Mesothelial cell of epicardium (in vitro differentiated cells): ENCODE results near the gene POLN. TPM values are rescaled to one million over a fixed set of nuclear protein-coding genes. Genes with fewer than 3 reads are reported as not detected.

Experiments
- DNase-seq, 2 experiments: peaks; one replicate each; pipeline ENCODE4 v3.0.0; 2021; ENCODE audit warnings: low spot score in 2 of 2; ENCODE audit not compliant: unreplicated experiment in 2 of 2
- H3K27ac Mint-ChIP-seq: 2 replicates; pipeline ENCODE4 v1.8.0; 2021; ENCODE audit warnings: mixed read lengths
- H3K27me3 Mint-ChIP-seq: 2 replicates; pipeline ENCODE4 v1.8.0; 2021; ENCODE audit warnings: low read depth, mixed read lengths
- H3K36me3 Mint-ChIP-seq: 2 replicates; pipeline ENCODE4 v1.8.0; 2021; ENCODE audit warnings: mixed read lengths
- H3K4me1 Mint-ChIP-seq: 2 replicates; pipeline ENCODE4 v1.8.0; 2021; ENCODE audit warnings: mixed read lengths
- H3K4me3 Mint-ChIP-seq: 2 replicates; pipeline ENCODE4 v1.8.0; 2021; ENCODE audit warnings: mild to moderate bottlenecking, moderate library complexity, mixed read lengths
- H3K9me3 Mint-ChIP-seq: 2 replicates; pipeline ENCODE4 v1.8.0; 2021; ENCODE audit warnings: mixed read lengths
- total RNA-seq: library from RNA; stranded (reverse); gene quantifications from 3 replicates; pipeline ENCODE4 v1.2.1, GENCODE V29; 2021
- TF ChIP-seq, protein P1 (sequence below): fragments of 200-600 bp; sonication (generic); IDR thresholded peaks from one replicate; pipeline ENCODE4 v1.5.0; 2021; ENCODE audit warnings: antibody characterized with exemption; ENCODE audit not compliant: unreplicated experiment

POLN gene
- total RNA-seq, 1 donor from 2014 or later: 5.8 TPM

DNA sequence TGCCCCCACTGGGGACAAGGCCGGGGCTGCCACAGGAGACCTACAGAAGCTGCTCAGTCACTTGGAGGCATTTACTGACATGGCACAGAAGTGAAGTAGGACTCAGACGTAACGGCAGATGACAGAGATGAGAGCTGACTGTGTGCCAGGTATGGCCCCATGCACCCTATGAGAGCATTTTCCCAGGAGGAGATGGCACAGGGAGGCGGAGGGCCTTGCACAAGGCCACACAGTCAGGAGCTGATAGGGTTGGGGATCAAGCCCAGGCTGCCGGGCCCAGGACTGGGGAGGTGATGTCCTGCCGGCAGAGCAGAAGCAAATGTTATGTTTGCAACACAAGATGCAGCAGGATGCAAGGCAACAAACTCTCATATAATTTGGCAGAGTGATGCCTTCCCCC is 148.7 kb downstream of the POLN start:
- peaks cover 8% of the 10 kb centered on the region for H3K36me3 Mint-ChIP-seq
- no peaks in the 10 kb centered on the region for H3K27me3 Mint-ChIP-seq
- H3K4me3 Mint-ChIP-seq: no peak overlapping the region
- peaks cover 8% of the 10 kb centered on the region for H3K4me1 Mint-ChIP-seq
- TF ChIP-seq, protein P1, sequence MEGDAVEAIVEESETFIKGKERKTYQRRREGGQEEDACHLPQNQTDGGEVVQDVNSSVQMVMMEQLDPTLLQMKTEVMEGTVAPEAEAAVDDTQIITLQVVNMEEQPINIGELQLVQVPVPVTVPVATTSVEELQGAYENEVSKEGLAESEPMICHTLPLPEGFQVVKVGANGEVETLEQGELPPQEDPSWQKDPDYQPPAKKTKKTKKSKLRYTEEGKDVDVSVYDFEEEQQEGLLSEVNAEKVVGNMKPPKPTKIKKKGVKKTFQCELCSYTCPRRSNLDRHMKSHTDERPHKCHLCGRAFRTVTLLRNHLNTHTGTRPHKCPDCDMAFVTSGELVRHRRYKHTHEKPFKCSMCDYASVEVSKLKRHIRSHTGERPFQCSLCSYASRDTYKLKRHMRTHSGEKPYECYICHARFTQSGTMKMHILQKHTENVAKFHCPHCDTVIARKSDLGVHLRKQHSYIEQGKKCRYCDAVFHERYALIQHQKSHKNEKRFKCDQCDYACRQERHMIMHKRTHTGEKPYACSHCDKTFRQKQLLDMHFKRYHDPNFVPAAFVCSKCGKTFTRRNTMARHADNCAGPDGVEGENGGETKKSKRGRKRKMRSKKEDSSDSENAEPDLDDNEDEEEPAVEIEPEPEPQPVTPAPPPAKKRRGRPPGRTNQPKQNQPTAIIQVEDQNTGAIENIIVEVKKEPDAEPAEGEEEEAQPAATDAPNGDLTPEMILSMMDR: no peak
- peaks cover 8% of the 10 kb centered on the region for H3K9me3 Mint-ChIP-seq
- H3K27ac Mint-ChIP-seq: no peak overlapping the region
- DNase-seq: no peak

DNA sequence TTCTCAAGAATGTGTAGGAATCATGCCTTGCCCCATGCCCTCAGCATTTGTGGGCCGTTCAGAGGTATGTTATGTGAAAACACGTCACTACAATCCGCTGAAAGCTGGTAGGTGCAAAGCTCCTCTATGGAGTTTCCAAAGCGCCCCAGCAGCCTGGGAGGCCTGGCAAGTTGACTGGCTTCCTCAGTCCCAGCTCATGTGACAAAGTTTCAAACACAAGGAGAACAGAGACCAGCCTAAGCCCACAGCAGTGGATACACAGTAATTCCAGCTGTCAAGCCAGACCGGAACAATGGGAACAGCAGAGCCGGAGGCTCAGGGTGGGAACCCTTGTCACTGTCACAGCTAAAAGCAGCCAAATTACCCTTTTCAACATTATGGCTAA is 149.3 kb downstream of the POLN start:
- no peak overlapping the region for H3K27ac Mint-ChIP-seq
- no peak for DNase-seq
- TF ChIP-seq, protein P1: no peak
- peaks cover 8% of the 10 kb centered on the region for H3K4me1 Mint-ChIP-seq
- peaks cover 8% of the 10 kb centered on the region for H3K36me3 Mint-ChIP-seq
- H3K9me3 Mint-ChIP-seq: peaks cover 9% of the 10 kb centered on the region
- no peaks in the 10 kb centered on the region for H3K27me3 Mint-ChIP-seq
- no peak overlapping the region for H3K4me3 Mint-ChIP-seq

DNA sequence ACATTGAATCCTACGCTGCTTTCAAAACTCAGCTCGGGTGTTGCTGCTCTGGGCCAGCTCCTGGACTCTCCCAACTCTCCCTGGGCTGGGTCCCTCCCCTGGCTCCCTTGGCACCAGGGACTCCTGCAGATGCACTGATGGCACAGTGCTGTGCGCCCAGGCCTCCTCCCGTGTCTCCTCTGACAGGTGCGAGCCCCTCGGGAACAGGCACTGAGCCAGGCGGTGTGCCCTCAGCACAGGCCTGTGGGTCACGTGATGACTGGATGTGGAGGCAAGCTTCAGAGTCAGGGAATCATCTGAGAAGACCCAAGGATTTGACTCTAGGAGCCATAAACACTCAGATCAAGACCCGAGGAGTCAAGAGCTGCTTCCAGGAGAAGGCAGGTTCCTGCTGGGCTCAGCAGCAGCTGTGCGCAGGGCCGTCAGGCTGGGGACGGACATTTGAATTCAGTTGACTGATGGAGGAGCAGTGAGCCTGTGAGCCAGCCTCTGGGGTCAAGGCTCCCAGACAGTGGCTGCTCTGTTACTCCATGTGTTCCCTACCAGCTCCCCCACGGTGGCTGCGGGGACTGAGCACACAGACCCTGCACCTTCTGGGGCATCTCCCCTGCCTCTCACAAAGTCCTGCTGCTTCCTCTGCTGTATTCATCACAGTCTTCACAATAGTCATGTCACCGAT is 149.8 kb downstream of the POLN start:
- H3K4me3 Mint-ChIP-seq: no peak overlapping the region
- no peak for DNase-seq
- peaks cover 11% of the 10 kb centered on the region for H3K9me3 Mint-ChIP-seq
- H3K27me3 Mint-ChIP-seq: no peaks in the 10 kb centered on the region
- H3K27ac Mint-ChIP-seq: no peak overlapping the region
- peaks cover 8% of the 10 kb centered on the region for H3K4me1 Mint-ChIP-seq
- TF ChIP-seq, protein P1: no peak
- H3K36me3 Mint-ChIP-seq: peaks cover 10% of the 10 kb centered on the region

DNA sequence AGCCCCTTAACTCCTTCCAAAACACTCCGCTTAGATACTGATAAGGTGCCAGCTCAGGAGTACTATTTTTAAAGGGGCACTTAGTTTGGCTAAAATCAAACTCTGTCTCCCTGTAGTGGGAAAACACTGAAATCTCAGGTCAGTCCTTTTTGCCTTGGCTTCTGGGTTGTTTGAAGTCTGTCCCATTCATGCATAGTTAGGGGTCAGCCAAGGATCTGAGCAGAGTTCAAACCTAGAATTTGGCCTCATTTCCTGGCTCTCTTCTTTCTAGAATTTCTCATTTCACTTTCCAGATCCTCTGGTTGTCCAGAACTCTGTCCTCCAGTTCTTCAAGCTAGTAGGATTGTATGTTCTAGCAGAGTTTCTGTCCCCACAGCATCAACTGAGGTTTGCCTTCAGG is 151.3 kb downstream of the POLN start:
- Mint-ChIP-seq H3K4me3 (no peak overlapping the region), H3K36me3 (peaks cover 4% of the 10 kb centered on the region), H3K27me3 (no peaks in the 10 kb centered on the region), H3K4me1 (peaks cover 8% of the 10 kb centered on the region), H3K27ac (no peak overlapping the region), H3K9me3 (peaks cover 3% of the 10 kb centered on the region)
- TF ChIP-seq, protein P1: no peak
- no peak for DNase-seq

DNA sequence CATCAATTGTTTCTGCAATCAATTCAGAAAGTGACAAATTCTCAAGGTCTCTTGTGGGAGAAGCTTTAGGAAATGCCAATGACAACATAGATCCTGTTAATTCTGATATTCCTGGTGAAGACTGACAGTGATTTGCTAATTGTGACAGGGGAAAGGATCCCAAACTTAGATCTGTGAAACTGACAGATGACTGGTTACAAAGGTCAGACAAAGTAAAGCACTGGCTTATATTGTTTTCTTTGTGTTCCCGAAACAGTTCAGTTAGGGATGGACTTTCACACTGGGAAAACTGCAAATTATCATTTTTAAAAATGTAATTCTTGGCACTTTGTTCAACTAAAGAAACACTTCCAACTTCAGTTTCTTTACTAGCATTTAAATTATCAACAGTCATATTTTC is 152.7 kb downstream of the POLN start:
- no peak for DNase-seq
- TF ChIP-seq, protein P1: no peak
- H3K9me3 Mint-ChIP-seq: peaks cover 3% of the 10 kb centered on the region

DNA sequence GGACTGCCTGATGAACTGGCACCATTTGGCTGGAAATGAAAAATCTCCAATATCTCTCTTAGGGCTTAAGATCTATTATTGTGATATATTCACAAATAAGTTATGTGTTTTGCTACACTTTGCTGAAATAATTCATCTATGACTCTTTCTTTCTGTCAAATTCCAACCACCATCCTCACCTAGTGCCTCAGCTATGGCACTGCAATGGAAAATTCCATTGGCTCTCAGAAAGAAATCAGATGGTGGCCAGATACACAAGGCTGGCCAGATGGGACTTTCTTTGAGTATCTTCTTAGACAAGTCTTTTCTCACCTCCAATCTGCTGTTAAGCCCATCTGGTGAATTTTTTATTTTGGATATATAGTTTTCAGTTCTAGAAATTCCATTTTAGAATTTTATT is 154.8 kb downstream of the POLN start:
- Mint-ChIP-seq H3K9me3 (peaks cover 3% of the 10 kb centered on the region), H3K27me3 (no peaks in the 10 kb centered on the region), H3K4me1 (peaks cover 8% of the 10 kb centered on the region), H3K27ac (no peak overlapping the region), H3K4me3 (no peak overlapping the region), H3K36me3 (peaks cover 2% of the 10 kb centered on the region)
- TF ChIP-seq, protein P1: no peak
- DNase-seq: no peak

More for the DNA sequence above, 152.7 kb downstream of the POLN start:
- Mint-ChIP-seq H3K36me3 (peaks cover 2% of the 10 kb centered on the region), H3K27me3 (no peaks in the 10 kb centered on the region), H3K27ac (no peak overlapping the region), H3K4me3 (no peak overlapping the region), H3K4me1 (peaks cover 8% of the 10 kb centered on the region)
